GM19023 (cell line): Measurements from ENCODE around the gene FKBP9.
A peak's percentile ranks its signal among the peaks of the same experiment; 100 is the strongest.
"Not testable (repeated sequence)": the region's sequence is repeated elsewhere in the genome, so short reads cannot be mapped to it uniquely, and the experiment has no call there.

ENCODE experiments used
- ATAC-seq: cut with Tn5 transposase; IDR thresholded peaks from one replicate; pipeline ENCODE4 v1.9.1; 2021; ENCODE audit warnings: mild to moderate bottlenecking, moderate library complexity; ENCODE audit not compliant: unreplicated experiment

FKBP9 gene

GRCh38 chr7:33004104-33004616, 46.9 kb downstream of the FKBP9 start:
- not testable (repeated sequence) for ATAC-seq

- ATAC-seq, result not testable (repeated sequence)
These were observed 48.0 kb downstream of the FKBP9 start for GRCh38 chr7:33005193-33005592.

GRCh38 chr7:33005690-33006089, 48.5 kb downstream of the FKBP9 start:
- not testable (repeated sequence) for ATAC-seq

- ATAC-seq, result no peak
These were observed 52.5 kb downstream of the FKBP9 start for GRCh38 chr7:33009734-33010133.

GRCh38 chr7:33012364-33012763, 55.1 kb downstream of the FKBP9 start:
- ATAC-seq, result no peak

GRCh38 chr7:33024189-33024757, 67.0 kb downstream of the FKBP9 start:
- no peak for ATAC-seq

GRCh38 chr7:33035776-33036175, 78.5 kb downstream of the FKBP9 start:
- ATAC-seq, result no peak

- ATAC-seq, result no peak
These were observed 81.4 kb downstream of the FKBP9 start for GRCh38 chr7:33038639-33039038.

- ATAC-seq, result peak; percentile 35
These were observed 82.1 kb downstream of the FKBP9 start for GRCh38 chr7:33039257-33039902.

- ATAC-seq, result no peak
These were observed 82.7 kb downstream of the FKBP9 start for GRCh38 chr7:33039903-33040292.

GRCh38 chr7:33040803-33041516, 83.7 kb downstream of the FKBP9 start:
- peak; percentile 97 for ATAC-seq

GRCh38 chr7:33041631-33042428, 84.6 kb downstream of the FKBP9 start:
- no peak for ATAC-seq

GRCh38 chr7:33043501-33044400, 86.5 kb downstream of the FKBP9 start:
- ATAC-seq, result no peak

GRCh38 chr7:33044401-33044718, 87.1 kb downstream of the FKBP9 start:
- no peak for ATAC-seq

- no peak for ATAC-seq
These were observed 87.7 kb downstream of the FKBP9 start for GRCh38 chr7:33044986-33045385.

- ATAC-seq, result no peak
These were observed 91.0 kb downstream of the FKBP9 start for GRCh38 chr7:33048257-33048656.

- no peak for ATAC-seq
These were observed 91.5 kb downstream of the FKBP9 start for GRCh38 chr7:33048704-33049103.

GRCh38 chr7:33050535-33051318, 93.5 kb downstream of the FKBP9 start:
- ATAC-seq, result no peak

- ATAC-seq, result no peak
These were observed 96.5 kb downstream of the FKBP9 start for GRCh38 chr7:33053721-33054120.
